RWPE1 (cell line): Measurements from ENCODE around the gene ASIC2.

Experiments
- CTCF ChIA-PET: fragments of 350-600 bp; sonication (Branson Sonifier 250); formaldehyde crosslinking; extraction: SDS; loops from one replicate; lab custom pipeline; 2021; lab: Yijun Ruan, JAX
- POLR2A ChIA-PET: fragments of 400-600 bp; formaldehyde crosslinking; extraction: SDS; loops from one replicate; lab custom pipeline; 2020; ENCODE audit warnings: antibody characterized with exemption; ENCODE audit not compliant: low non-redundant PET; lab: Yijun Ruan, JAX
- DNase-seq: peaks from one replicate; pipeline ENCODE4 v3.0.0; 2012; ENCODE audit warnings: low spot score
- H3K27ac ChIP-seq: fragments of 450-650 bp; 2 replicates; pipeline ENCODE4 v1.5.1; 2017
- CTCF ChIP-seq: fragments of 450-650 bp; conservative IDR thresholded peaks from 2 replicates; pipeline ENCODE4 v1.5.1; 2017; ENCODE audit warnings: low read depth, mild to moderate bottlenecking

Gene ASIC2

GRCh38 chr17:33175562-33175961, 117.5 kb downstream of the ASIC2 start:
- no peak overlapping the region for H3K27ac ChIP-seq
- no peak for TF ChIP-seq CTCF
- ChIA-PET CTCF (interaction anchor here (0.6 kb wide), 1 partner anchor 429 kb away, joined by 4 read pairs; no protein-coding TSS in a partner anchor), POLR2A (no interaction called here)
- no peak for DNase-seq

- H3K27ac ChIP-seq = no peak overlapping the region
- no peak for DNase-seq
- ChIA-PET POLR2A (no interaction called here), CTCF (no interaction called here)
- no peak for TF ChIP-seq CTCF
Observed at GRCh38 chr17:33171931-33172330, 121.2 kb downstream of the ASIC2 start.

GRCh38 chr17:33169580-33170285, 123.4 kb downstream of the ASIC2 start:
- ChIA-PET CTCF (interaction anchor here (0.5 to 1.4 kb wide), 3 partner anchors 8 to 171 kb away, joined by 3 to 5 read pairs (median 5); no protein-coding TSS in a partner anchor), POLR2A (no interaction called here)
- TF ChIP-seq CTCF = no peak
- no peak overlapping the region; the same call in 1 of the 2 replicates for H3K27ac ChIP-seq
- DNase-seq = peak; percentile 80

DNA sequence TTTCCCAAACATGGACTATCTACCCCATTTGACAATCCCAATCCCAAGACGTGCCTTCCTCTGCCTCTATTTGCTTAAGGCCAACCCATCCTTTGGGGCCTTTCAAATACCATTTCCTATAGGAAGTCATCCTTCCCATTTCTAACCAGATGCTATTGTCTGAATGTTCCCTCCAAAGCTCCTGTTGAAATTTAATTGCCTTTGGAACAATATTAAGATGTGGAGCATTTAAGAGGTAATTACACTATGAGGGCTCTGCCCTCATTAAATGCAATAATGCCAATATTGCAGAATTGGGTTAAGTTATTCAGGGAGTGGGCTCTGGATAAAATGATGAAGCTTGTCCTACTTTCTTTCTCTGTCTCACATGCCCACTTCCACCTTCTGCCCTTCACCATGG, 125.4 kb downstream of the ASIC2 start:
- TF ChIP-seq CTCF = no peak
- ChIA-PET POLR2A (no interaction called here), CTCF (no interaction called here)
- H3K27ac ChIP-seq = no peak overlapping the region
- DNase-seq = no peak

GRCh38 chr17:33166472-33166871, 126.6 kb downstream of the ASIC2 start:
- ChIA-PET POLR2A (no interaction called here), CTCF (no interaction called here)
- no peak overlapping the region for H3K27ac ChIP-seq
- no peak for TF ChIP-seq CTCF
- no peak for DNase-seq

DNA sequence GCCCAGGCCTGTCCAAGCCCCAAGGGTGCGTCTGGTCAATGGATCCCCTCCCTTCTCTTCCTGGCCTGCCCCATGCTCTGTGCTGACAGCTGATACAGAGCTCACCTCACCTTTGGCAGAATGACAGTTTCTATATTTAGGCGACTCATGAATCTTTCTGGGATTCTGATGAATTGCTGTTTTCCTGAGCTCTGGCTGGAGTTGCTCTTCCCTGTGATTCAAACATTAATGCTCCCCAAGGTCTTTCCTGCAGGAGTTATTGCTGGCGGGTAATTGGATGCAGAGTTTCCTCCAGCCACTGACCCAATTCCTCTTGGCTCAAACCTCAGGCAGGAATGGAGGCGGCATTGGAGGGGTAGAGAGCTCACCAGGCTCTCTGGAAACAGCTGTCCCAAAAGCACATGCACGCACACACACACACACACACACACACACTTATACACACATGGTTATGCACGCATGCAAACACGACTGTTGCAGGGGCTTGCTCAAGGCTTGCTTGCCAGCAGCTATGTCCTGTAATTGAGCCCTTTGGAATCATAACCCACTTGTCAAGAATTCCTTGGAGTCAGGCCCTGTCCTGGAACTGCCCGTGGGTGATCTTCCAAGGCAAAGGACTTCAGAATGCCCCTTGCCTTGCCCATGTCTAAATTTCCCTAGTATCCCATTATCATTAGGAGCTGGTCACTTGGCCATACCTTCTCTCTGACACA, 128.8 kb downstream of the ASIC2 start:
- no peak for TF ChIP-seq CTCF
- peak; percentile 78 for DNase-seq
- peak overlapping the region; percentile 86 for H3K27ac ChIP-seq
- ChIA-PET POLR2A (no interaction called here), CTCF (interaction anchor here (0.6 kb wide), 2 partner anchors 51 to 122 kb away, joined by 3 to 4 read pairs; no protein-coding TSS in a partner anchor)
